ENCODE measurements around the gene NDUFB3.

GRCh38 chr2:201130524-201131186 lies 58.9 kb downstream of the NDUFB3 start:
- TF ChIP-seq CTCF (conservative IDR thresholded peaks at IDR 0.05) (no peak), EZH2 (IDR thresholded peaks at IDR 0.05; ENCODE audit: low read depth) (no peak)

Measured in PC-9 (cell line).